HG02973 (cell line): ENCODE results near the gene GPR17.

Experiments
- ATAC-seq: cut with Tn5 transposase; IDR thresholded peaks from one replicate; pipeline ENCODE4 v1.9.1; 2021; ENCODE audit warnings: moderate library complexity; ENCODE audit not compliant: unreplicated experiment

GPR17 gene

DNA sequence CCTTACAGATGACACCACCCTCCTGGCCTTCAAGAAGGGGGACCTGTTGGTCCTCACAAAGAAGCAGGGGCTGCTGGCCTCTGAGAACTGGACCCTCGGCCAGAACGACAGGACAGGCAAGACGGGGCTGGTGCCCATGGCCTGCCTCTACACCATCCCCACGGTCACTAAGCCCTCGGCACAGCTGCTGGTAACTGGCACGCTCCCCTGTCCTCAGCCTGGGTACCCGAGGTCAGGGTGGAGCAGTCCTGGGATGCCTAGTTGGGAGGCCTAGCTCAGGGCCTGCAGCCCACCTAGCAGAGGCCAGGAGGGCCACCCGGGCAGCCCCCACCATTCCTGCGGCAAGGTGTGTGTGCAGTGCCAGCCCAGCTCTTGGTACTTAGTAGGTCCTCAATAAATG lies 16.3 kb upstream of the GPR17 start:
- ATAC-seq = no peak

DNA sequence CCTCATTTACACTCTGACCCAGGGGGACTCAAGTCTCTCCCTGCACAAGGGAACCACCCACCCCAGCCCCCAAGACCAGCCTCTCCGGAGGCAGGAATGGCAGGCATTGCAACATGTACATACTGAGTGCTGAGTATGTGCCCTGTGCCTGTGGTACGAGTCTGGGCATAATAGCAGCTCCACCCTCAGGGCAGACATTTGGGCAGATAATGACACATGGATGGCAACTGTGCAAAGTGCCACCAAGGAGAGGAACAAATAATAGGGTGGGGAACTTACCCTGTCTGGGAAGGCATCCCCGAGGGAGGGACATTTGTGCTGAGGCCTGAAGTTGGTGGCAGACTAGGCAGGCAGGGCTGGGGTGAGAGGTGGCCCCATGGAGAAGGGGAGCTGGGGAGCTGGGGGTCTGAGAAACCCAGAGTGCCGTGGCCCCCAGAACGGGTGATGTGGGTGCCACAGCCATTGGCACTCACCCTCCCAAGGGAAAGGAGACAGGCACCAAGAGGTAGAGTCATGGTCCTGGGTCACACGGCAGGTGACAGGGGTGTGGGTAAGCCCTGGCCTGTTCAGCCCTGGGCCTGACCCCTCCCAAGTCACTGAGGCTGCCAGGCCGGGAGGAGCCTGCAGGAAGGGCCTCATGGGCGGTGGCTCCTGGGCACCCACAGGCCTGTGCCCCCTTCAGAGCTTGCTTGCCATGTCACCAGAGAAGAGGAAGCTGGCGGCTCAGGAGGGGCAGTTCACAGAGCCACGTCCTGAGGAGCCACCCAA lies 15.7 kb upstream of the GPR17 start:
- ATAC-seq = no peak

DNA sequence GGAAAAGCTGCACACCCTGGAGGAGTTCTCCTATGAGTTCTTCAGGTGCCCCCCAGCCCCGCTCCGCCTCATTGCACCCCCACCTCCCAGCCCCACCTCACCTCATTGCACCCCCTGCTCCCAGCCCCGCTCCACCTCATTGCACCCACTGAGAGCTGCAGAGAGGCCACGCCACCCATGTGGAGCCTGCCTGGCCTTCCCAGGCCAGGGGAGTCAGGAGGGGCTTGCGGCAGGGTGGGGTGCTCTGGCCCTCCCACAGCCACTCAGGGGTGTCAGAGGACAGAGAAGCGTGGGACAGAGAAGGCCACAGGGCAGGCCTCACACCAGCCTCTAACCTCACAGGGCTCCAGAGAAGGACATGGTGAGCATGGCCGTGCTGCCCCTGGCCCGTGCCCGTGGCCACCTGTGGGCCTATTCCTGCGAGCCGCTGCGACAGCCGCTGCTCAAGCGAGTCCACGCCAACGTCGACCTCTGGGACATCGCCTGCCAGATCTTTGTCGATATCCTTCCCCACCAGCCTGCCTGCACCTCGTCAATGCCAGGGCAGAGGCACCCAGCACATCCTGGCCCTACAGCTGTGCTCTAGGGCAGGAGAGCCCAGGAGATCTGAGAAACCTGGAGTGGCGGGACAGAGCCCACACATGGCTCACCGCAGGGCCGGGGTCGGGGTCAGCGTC lies 15.0 kb upstream of the GPR17 start:
- ATAC-seq = no peak

DNA sequence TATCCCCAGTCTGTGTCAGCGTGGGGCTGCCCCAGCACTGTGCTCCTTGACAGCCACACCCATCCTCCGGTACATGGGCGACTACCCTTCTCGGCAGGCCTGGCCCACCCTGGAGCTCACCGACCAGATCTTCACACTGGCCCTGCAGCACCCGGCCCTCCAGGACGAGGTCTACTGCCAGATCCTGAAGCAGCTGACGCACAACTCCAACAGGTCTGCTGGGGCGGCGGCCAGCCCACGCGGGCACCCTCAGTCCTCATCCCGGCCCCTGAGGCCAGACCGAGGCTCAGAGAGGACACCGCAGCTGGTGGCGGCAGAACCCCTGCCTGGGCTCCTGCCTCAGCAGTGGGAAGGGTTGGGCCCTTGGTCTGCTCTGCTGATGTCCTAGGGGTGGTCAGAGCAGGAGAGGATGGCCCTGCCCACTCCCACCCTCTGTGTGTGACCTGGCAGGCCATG lies 14.4 kb upstream of the GPR17 start:
- no peak for ATAC-seq

DNA sequence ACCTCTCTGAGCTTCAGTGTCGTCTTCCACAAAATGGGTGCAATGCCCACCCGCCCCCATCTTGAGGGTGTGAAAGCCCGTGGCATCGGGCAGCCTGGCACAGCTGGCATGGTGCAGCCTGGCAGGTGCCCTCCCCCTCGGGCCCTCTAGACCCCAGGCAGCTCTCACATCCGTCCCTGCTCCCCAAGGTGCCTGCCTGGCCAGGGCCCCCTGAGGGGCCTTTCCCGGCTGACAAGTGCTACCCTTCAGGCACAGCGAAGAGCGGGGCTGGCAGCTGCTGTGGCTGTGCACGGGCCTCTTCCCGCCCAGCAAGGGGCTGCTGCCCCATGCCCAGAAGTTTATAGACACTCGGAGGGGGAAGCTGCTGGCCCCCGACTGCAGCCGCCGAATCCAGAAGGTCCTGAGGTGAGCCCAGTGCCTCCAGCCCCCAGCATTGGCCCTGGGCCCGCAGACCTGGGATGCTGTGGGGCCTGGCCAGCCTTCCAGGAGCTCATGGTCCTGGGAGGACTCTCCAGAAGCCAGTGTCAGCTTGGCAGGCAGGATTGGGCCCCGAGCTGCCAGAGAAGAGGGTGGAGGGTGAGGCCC lies 13.9 kb upstream of the GPR17 start:
- ATAC-seq = no peak

DNA sequence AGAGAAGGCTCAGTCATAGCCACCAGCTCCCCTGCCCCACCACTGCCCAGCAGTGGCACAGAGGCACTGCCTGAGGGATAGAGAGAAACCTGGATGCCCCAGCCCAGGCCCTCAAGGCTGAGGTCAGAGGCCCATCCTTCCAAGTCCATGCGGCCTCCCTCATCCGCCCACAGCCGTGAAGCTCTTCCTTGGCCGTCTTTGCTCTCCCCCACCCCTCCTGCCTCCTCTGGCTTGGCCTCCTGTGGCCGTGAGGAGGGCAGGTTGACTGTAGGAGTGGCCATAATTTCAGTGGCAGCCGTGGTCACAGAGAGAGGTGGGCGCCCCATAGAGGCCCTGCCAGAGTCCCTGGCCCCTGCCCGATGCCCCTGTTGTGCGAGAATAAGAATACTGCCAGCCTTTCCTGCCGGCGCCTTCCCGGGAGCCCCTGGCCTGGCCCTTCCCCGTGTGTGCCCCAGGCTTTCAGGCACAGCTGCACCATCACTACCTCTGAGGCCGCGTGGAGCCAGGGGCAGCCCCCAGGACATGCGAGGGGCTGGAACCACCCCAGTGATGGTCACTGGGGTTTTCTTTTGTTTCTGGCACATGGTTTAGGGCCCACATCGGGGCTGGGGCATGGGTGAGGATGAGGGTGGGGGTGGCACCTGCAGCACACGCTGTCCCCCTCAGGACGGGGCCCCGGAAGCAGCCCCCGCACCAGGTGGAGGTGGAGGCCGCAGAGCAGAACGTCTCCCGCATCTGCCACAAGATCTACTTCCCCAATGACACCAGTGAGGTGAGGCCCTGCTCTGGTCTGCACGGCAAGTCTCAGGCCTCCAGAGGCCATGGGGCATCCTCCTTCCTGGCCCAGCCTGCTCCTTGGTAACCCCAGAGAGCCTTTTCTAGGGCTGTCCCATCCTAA lies 13.1 kb upstream of the GPR17 start:
- peak; percentile 41 for ATAC-seq

DNA sequence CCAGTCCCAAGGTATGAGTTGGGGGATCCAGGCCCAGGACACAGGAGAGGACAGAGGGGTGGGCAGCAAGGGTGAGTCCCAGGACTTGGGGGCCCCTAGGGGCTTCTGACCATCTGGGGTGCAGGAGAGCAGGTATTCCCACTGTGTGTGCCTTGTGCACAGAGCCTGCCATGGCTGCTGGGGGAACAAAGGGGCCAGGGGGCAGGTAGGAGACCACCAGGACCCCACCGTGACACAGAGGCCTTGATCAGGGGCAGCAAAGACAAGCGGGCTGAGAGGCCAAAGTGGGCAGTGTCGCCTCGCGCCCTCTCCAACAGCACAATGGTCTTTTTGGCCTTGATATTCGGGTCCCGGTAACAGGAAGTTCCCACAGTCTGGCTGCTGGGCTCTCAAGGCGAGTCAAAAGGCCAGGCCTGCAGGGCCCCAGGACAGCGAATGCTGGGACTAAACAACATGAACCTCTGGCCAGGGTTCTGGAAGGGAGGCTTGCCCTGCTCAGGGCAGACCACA lies 12.3 kb upstream of the GPR17 start:
- ATAC-seq = no peak

DNA sequence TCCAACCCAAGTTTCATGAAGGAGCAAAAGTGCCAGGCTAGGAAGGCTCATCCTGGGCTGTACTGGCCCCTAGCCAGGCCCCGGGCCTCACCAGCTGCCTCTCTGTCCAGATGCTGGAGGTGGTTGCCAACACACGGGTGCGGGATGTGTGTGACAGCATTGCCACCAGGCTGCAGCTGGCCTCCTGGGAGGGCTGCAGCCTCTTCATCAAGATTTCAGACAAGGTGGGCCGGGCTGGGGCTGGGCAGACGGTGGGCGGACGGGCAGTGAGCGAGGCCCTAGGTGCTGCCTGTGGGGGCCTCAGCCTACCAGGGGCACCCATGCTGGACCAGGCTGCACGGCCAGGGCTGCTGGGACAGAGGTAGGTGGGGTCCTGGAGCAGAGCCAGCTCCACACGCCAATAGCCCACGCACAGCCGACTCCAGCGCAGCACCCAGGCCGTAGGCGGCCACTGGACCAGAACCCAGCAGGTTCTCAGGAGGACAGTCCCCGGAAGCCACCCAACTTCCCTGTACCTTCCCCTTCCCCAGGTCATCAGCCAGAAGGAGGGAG lies 11.8 kb upstream of the GPR17 start:
- ATAC-seq = no peak

DNA sequence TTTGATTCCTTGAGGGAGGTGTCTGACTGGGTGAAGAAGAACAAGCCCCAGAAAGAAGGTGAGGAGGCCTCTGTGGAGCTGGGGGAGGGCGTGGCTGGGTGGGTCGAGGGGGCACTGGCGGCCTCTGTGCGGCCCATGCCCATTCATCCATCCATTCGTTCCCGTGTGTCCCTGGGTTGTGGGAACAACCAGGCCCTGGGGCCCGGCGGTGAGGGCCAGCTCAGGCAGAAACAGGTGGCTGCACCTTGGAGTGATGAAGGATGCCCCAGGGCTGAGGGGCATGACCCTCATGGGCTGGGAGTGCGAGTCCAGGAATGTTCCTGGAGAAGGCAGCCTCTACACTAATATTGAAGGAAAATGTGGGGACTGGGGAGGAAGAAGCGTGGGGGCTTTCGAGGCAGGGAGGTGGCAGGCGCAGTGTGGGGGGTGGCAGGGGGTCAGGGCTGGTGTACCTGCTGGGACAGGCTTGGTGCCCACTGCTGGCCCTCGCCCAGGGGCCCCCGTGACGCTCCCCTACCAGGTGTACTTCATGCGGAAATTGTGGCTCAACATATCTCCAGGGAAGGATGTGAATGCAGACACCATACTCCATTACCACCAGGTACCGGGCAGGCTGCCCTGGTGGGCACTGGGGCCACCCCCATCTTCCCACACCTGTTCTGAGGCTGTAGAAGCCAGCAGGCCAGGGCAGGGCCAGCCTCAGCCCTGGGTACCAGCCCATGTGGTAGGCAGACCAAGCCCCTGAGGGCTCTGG lies 11.2 kb upstream of the GPR17 start:
- ATAC-seq = no peak

DNA sequence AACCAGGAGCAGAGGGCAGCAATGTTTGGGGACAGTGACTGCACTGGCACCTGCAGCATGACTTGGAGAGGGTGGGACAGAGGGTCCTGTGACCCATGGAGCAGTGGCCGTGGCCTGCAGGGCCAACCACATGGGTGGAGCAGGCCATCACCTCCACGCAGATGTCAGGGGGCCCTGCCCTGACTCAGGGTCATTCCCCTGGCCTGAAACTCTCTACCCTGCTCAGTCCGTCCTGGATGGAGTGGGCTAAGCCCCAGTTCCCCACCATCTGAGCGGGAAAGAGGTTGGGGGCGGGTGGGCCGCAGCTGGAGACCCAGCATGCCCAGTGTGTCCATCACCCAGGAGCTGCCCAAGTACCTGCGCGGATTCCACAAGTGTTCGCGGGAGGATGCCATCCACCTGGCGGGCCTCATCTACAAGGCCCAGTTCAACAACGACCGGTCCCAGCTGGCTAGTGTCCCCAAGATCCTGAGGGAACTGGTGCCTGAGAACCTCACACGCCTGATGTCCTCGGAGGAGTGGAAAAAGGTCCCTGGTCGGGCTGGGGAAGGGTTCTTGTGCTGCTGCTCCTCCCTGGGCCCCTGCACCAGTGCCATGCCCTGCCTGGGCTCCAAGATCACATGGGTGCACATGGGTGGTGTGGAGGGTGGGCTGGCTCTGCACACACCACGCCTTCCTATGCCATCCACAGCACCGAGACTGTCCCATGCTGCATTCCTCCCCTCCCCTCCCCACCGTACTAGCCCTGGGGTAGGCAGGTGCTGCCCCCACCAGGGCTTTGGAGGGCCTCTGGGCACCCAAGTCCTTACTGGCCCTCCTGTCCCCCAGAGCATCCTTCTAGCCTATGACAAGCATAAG lies 10.3 kb upstream of the GPR17 start:
- no peak for ATAC-seq

DNA sequence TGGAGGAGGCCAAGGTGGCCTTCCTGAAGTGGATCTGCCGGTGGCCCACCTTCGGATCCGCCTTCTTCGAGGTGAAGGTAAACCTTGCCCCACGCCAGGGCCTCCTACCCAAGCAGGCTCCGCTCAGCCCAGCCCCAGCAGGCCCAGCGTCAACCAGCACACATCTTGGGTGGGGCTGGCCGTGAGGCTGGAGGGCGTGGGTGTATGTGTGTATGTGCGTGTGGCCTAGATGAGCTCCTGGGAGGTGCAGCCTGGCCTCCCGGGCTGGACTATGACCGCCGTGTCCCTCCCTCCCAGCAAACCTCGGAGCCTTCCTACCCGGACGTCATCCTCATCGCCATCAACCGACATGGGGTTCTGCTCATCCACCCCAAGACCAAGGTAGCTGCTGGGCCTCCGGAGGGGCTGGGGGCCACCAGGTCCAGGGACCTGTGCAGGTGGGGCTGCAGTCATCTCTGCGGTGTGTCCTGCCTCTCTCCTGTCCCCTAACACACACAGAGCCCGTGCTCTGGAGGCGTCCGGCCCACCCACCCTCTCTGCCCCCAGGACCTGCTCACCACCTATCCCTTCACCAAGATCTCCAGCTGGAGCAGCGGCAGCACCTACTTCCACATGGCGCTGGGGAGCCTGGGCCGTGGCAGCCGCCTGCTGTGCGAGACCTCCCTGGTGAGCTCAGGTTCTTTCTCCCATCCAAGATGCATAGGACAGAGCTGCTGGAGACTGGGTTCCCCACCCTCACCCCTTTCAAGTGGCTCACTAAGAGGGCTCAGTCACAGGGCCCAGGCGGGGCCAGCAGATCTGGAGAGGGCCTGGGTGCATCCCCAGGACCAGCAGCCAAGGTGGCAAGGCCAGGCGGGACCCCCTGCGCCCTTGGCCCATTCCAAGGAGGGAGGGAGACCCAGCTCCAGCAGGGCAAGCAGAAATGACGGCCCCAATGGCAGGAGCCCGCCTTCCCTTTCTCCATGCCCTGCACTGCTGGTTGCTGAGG lies 9.4 kb upstream of the GPR17 start:
- no peak for ATAC-seq

DNA sequence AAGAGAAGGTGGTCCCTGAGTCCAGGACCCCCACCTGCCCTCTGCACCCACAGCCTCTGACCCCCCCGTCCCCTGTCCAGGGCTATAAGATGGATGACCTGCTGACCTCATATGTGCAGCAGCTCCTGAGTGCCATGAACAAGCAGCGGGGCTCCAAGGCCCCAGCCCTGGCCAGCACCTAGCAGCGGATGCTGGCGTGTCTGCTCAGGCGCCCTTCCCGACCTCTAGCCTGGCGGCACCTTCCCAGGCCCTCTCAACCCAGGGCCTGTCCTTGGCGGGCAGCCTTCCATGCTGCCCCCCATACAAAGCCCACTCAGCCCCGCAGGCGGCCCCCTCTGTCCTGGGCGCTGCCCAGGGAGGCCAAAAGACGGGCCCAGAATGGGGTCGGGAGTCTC lies 8.7 kb upstream of the GPR17 start:
- ATAC-seq = no peak

DNA sequence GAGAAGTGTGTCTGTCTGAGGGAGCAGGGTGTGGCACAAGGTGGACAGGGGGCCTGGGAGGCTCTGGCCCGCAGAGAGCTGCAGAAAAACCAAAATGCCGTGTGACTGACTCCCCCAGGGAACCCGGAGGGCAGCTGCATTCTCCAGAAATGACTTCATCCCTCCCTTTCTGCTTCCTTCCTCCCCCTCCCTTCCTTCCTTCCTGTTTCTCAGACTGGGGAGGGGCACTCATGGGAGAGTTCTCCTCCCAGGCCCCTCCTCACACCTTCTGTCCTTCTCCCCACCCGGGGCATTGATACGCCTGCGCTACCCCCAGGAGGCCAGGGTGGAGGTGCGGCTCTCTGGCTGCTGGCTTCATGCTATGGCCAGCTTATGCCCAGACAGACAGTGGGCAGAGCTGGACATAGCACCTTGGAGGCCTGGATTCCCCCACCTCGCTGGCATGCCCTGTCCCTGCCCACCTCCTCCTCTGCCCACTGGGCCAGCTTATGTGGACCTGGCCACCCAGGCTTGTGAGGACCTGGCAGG lies 8.2 kb upstream of the GPR17 start:
- no peak for ATAC-seq

DNA sequence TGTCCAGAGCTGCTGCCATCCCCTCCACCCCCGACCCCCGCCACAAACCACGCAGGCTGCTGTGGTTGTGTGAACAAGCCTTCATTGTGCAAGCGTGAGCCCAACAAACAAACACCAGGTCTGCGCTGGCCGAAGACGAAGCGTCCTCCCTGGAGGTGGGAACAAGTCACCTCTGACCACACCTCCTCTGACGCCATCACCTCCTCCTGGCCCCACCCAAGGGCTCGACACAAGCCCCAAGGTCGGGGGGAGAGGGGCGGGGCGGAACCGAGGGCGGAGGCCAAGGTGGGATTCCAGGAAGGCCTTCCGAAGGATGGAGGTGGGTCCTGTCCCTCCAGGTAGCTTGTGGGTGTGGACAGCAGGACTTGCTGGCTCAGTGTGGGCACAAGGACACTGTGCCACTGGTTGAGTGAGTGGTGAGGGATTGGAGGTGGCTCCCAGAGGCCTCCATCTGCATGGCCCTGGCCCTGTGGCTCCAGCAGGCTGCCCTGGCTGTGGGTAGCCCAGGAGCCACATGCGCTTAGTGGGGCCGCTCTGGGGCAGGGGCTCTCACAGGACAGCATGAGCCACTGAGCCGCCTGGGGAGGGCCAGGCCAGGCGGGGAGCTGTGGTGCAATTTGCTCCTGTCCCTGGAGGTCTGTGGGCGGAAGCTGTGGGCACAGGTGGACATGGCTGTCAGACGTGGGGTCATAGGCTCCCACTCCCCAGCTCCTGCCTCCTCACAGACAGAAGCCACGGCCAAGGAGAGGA lies 7.4 kb upstream of the GPR17 start:
- ATAC-seq = no peak

DNA sequence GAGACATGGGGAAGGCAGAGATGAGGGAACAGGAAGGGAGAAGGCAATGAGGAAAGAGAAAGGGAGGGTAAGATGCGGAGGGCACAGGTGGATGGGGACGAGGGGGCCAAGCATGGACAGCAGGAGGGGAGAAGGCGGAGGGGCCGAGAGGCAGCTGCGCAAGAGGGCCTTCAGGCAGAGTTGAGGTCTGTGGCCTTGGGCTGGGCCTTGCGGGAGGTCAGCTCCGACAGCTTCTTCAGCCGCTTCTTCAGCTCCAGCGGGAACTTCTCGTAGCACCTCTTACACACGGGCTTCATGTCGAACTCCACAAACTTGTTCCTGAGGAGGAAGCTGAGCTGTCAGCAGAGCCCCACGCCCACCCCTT lies 6.9 kb upstream of the GPR17 start:
- ATAC-seq = no peak

DNA sequence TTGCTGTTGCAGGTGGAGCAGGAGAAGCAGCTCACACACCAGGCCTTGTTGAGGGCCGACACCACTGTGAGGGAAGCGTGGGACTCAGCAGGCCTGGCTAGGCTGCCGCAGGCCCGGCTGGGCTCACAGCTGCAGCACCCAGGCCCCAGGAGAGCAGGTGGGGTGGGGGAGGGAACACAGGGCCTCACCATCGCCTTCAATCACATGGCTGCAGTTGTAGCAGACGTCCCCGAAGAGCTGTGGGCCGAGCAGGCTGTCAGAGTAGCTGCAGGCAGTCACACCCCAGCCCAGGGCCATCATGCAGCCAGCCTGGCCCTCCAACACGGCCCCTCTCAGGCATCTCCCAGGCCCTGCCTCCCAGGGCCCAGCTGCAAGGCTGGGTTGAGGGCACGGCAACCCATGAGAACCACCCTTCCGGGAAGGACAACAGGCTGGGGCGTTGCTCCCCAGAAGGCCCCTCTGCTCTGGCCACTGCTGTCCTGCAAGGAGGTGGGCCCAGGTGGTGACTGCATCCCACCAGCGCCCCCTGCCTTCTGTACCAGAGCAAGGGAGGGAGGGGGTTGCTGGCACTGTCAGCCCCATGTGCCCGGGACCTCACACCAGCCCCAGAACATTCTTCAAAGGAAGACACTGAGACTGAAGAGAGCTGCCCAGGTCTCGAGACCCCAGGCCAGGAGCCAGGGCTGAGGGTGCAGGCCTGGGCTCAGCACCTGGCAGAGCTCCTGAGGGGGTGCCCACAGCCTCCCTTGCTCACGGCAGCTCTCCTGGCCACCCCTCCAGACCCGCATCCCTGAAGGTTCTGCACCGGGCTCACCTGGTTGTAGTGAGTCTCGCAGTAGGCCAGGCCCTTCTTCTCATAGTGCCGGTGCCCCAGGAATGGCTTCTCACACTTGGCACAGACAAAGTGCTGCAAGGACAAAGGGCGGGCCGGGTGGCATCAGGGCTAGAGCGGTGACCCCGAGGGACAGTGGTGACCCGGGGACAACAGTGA lies 5.6 kb upstream of the GPR17 start:
- ATAC-seq = no peak
